Esophagus muscularis mucosa (tissue), 4 donors: Measurements from ENCODE around the gene GAP43. TPM values are rescaled to one million over a fixed set of nuclear protein-coding genes. Genes with fewer than 3 reads are reported as not detected.
"Not testable (repeated sequence)": the region's sequence is repeated elsewhere in the genome, so short reads cannot be mapped to it uniquely, and the experiment has no call there.

Experiments used
- DNase-seq: peaks from one replicate; pipeline ENCODE4 v3.0.0-alpha.2; 2017; ENCODE audit errors: extremely low spot score
- H3K27ac ChIP-seq, 4 donors: fragments of 200-600 bp; sonication (generic); replicated peaks in 1 of 4; 1 replicate in 3 of 4; 2 replicates in 1 of 4; pipeline ENCODE4 v1.5.1; 2016 to 2019; ENCODE audit warnings: mild to moderate bottlenecking in 1 of 4
- H3K27me3 ChIP-seq, 4 donors: fragments of 200-600 bp; sonication (generic); one replicate each; pipeline versions ENCODE4 v1.5.1 to v1.6.0; 2016 to 2019
- H3K36me3 ChIP-seq, 4 donors: fragments of 200-600 bp; sonication (generic); one replicate each; pipeline ENCODE4 v1.5.1; 2016 to 2019
- H3K4me1 ChIP-seq, 4 donors: fragments of 200-600 bp; sonication (generic); one replicate each; pipeline ENCODE4 v1.5.1; 2016 to 2019
- H3K4me3 ChIP-seq, 4 donors: fragments of 200-600 bp; sonication (generic); 1 replicate in 2 of 4; 2 replicates in 2 of 4; pipeline ENCODE4 v1.5.1; 2016 to 2019; ENCODE audit warnings: mild to moderate bottlenecking in 4 of 4, moderate library complexity in 1 of 4
- H3K9me3 ChIP-seq, 4 donors: fragments of 200-600 bp; sonication (generic); 1 replicate in 3 of 4; 2 replicates in 1 of 4; pipeline ENCODE4 v1.5.1; 2016 to 2019
- CTCF ChIP-seq, 3 experiments: fragments of 200-600 bp in 2 of 3; fragments of 450-650 bp in 1 of 3; sonication (generic) in 2 of 3; IDR thresholded peaks; one replicate each; pipeline ENCODE4 v1.5.1; 2017 to 2019; ENCODE audit warnings: antibody characterized with exemption in 3 of 3, mild to moderate bottlenecking in 2 of 3, moderate library complexity in 1 of 3
- EP300 ChIP-seq: sonication (generic); formaldehyde crosslinking; IDR thresholded peaks from one replicate; pipeline ENCODE4 v1.6.1; 2017; ENCODE audit warnings: antibody characterized with exemption
- POLR2A ChIP-seq: fragments of 450-650 bp; IDR thresholded peaks from one replicate; pipeline ENCODE4 v1.6.1; 2017; ENCODE audit warnings: antibody characterized with exemption, moderate library complexity, mild to moderate bottlenecking, low read depth
- POLR2AphosphoS5 ChIP-seq, 2 donors: sonication (generic); formaldehyde crosslinking; IDR thresholded peaks; one replicate each; pipeline ENCODE4 v1.6.1; 2017; ENCODE audit warnings: antibody characterized with exemption in 2 of 2
- WGBS: methylation state at CpG from one replicate; pipeline ENCODE4 v1.1.5; 2018; 5-methylcytosine and 5-hydroxymethylcytosine counted together
- intact Hi-C: fragments of 100-400 bp; cut with DNase I; formaldehyde crosslinking; loops from one replicate; pipeline ENCODE4 v1.15.1; 2023
- total RNA-seq, 4 donors: library from RNA; depleted of rRNA; stranded (reverse); fragments of >200 nt; gene quantifications; one replicate each; pipeline versions ENCODE4 v1.1.0 to v1.2.1, GENCODE V29; 2016

GAP43 gene
- total RNA-seq, 4 donors from 2014 or later, result 0.42 to 7.0 (median 3.1) TPM

DNA sequence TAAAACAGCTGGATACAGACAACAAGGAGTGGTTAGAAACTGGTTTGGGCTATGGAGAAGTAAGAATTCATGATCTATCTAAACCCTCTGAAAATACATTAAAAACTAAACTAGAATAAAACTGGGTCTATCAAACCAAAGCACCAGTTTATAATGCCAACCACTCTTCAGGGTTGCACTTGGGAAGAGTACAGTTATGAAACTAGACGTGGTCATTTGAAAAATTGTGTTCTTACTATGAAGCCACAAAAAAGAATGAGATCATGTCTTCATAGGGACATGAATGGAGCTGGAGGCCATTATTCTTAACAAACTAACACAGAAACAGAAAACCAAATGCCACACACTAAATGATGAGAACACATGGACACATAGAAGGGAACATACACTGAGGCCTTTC is 103.8 kb downstream of the GAP43 start:
- Histone ChIP-seq H3K9me3 (peaks cover 0 to 9% (median 3%) of the 10 kb centered on the region in 4 donors), H3K36me3 (no peaks in the 10 kb centered on the region), H3K27ac (no peak overlapping the region), H3K4me1 (no peaks in the 10 kb centered on the region), H3K27me3 (no peaks in the 10 kb centered on the region), H3K4me3 (no peak overlapping the region)
- no peak for TF ChIP-seq POLR2A
- intact Hi-C loops, result no loop called here
- WGBS, result 89% methylated on average over 1 of the region's 1 CpG
- no peak for DNase-seq

GRCh38 chr3:115728013-115728412 is 104.7 kb downstream of the GAP43 start:
- Histone ChIP-seq H3K9me3 (peaks cover 0 to 9% (median 3%) of the 10 kb centered on the region in 4 donors), H3K36me3 (no peaks in the 10 kb centered on the region), H3K4me1 (no peaks in the 10 kb centered on the region), H3K27me3 (no peaks in the 10 kb centered on the region), H3K4me3 (no peak overlapping the region), H3K27ac (no peak overlapping the region)
- no peak for DNase-seq
- intact Hi-C loops, result no loop called here
- no peak for TF ChIP-seq POLR2A

DNA sequence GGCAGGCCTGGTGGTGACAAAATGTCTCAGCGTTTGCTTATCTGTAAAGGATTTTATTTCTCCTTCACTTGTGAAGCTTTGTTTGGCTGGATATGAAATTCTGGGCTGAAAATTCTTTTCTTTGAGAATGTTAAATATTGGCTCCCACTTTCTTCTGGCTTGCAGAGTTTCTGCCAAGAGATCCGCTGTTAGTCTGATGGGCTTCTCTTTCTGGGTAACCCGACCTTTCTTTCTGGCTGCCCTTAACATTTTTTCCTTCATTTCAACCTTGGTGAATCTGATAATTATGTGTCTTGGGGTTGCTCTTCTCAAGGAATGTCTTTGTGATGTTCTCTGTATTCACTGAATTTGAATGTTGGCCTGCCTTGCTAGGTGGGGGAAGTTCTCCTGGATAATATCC is 113.0 kb downstream of the GAP43 start:
- H3K4me3 ChIP-seq, DNase-seq, intact Hi-C loops, H3K4me1 ChIP-seq, H3K36me3 ChIP-seq, H3K27ac ChIP-seq, H3K27me3 ChIP-seq: not testable (repeated sequence)
- WGBS, result 89% methylated on average over 3 of the region's 3 CpGs
- H3K9me3 ChIP-seq, result peaks cover 0 to 10% (median 4%) of the 10 kb centered on the region in 4 donors

GRCh38 chr3:115741650-115742049 is 118.3 kb downstream of the GAP43 start:
- Histone ChIP-seq H3K27ac (no peak overlapping the region), H3K4me3 (no peak overlapping the region), H3K36me3 (no peaks in the 10 kb centered on the region), H3K9me3 (peaks cover 0 to 10% (median 3%) of the 10 kb centered on the region in 4 donors), H3K4me1 (no peaks in the 10 kb centered on the region), H3K27me3 (no peaks in the 10 kb centered on the region)
- TF ChIP-seq POLR2A, result no peak
- TF ChIP-seq POLR2AphosphoS5 (IDR thresholded peaks at IDR 0.05), result no peak
- TF ChIP-seq CTCF (IDR thresholded peaks at IDR 0.05), result no peak
- no peak for TF ChIP-seq EP300
- 80% methylated on average over 1 of the region's 5 CpGs for WGBS
- DNase-seq, result no peak
- intact Hi-C loops, result no loop called here

GRCh38 chr3:115744516-115744915 is 121.2 kb downstream of the GAP43 start:
- intact Hi-C loops, H3K27me3 ChIP-seq, H3K4me1 ChIP-seq, H3K27ac ChIP-seq, H3K4me3 ChIP-seq, DNase-seq, H3K36me3 ChIP-seq: not testable (repeated sequence)
- 87% methylated on average over 4 of the region's 4 CpGs for WGBS
- H3K9me3 ChIP-seq, result peaks cover 0 to 10% (median 3%) of the 10 kb centered on the region in 4 donors

DNA sequence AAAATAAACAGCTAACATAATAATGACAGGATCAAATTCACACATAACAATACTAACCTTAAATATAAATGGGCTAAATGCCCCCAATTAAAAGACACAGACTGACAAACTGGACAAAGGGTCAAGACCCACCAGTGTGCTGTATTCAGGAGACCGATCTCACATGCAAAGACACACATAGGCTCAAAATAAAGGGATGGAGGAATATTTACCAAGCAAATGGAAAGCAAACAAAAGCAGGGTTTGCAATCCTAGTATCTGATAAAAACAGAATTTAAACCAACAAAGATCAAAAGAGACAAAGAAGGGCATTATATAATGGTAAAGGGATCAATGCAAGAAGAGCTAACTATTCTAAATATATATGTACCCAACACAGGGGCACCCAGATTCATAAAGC is 129.7 kb downstream of the GAP43 start:
- H3K4me1 ChIP-seq, intact Hi-C loops: not testable (repeated sequence)
- WGBS, result 96% methylated on average over 1 of the region's 1 CpG

GRCh38 chr3:115758076-115758763 is 134.9 kb downstream of the GAP43 start:
- H3K27me3 ChIP-seq, result no peaks in the 10 kb centered on the region
- no peaks in the 10 kb centered on the region for H3K36me3 ChIP-seq
- H3K4me3 ChIP-seq, result no peak overlapping the region
- H3K4me1 ChIP-seq, result no peaks in the 10 kb centered on the region
- no peak for TF ChIP-seq POLR2A
- no peak for TF ChIP-seq POLR2AphosphoS5 (IDR thresholded peaks at IDR 0.05)
- TF ChIP-seq CTCF (IDR thresholded peaks at IDR 0.05), result no peak
- TF ChIP-seq EP300, result no peak
- intact Hi-C loops, result no loop called here
- 70% methylated on average over 1 of the region's 1 CpG for WGBS
- no peak for DNase-seq
- H3K9me3 ChIP-seq, result no peaks in the 10 kb centered on the region
- no peak overlapping the region for H3K27ac ChIP-seq

More for the DNA sequence above, 129.7 kb downstream of the GAP43 start:
- H3K27me3 ChIP-seq, H3K9me3 ChIP-seq, H3K27ac ChIP-seq, DNase-seq, H3K36me3 ChIP-seq, H3K4me3 ChIP-seq: not testable (repeated sequence)
